Measurements from ENCODE around the gene FRMD8. TPM values are rescaled to one million over a fixed set of nuclear protein-coding genes. Genes with fewer than 3 reads are reported as not detected.

Gene FRMD8
- total and polyA plus RNA-seq, 9 of the 15 experiments (the other 6 are each of a cell fraction or from before 2014, with no cell fraction given), result 4.5 to 54.5 (median 15.8) TPM

DNA sequence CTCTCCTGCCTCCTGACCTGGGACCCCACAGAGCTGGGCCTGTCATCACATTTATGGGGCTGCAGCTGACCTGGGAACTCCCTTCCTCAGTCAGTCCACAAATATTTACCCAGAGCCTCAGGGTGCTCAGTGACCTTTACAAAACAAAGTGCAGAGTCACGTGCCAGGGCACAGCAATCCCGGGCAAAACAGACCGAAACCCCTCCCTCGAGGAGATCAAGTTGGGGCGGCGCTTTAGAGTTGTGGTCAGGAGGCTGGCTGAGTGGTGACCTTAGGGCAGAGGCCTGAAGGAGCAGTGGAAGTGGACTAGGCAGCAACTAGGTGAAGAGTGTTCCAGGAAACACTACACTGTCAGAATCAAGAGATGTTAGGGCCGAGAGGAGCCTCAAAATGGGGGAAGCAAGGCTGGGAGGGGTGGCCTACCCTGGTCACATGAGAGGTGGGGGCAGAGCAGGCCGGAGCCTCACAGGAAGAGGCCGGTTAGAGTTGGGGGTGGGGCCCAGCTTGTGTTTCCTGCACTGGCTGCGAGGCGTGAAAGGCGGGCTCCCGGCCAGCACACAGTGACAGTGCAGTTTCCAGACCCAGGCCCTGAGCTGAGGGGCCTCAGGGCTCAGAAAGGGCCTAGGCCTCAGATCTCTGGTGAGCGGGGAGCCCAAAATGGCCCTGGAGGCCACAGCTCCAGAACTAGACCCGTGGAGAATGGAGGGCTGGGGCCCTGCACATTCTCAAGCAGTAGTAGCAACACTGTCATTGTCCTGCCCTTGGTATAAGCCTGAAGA is 32.4 kb downstream of the FRMD8 start (continued):
- TF ChIP-seq ZBTB5 (IDR thresholded peaks at IDR 0.05), result no peak

- DNase-seq (ENCODE audit: extremely low read depth in 1 of 4, low spot score in 3 of 4) (no peak), FAIRE-seq (no peak), ATAC-seq (no peak)
- Histone ChIP-seq H3K9ac (ENCODE audit: insufficient read depth in 1 of 2, low read depth in 2 of 2, low read length in 2 of 2) (peak overlapping the region; percentile 88 to 98), H3K27me3 (ENCODE audit: control insufficient read depth in 2 of 2, insufficient read depth in 2 of 2, low read length in 2 of 2) (no peaks in the 10 kb centered on the region), H3K4me2 (ENCODE audit: insufficient read depth, low read length) (peak overlapping the region; percentile 91), H3K27ac (ENCODE audit: extremely low read depth, low read depth, low read length) (peak overlapping the region; percentile 98), H3K79me2 (ENCODE audit: control insufficient read depth, insufficient read depth, low read length) (peaks cover 78% of the 10 kb centered on the region), H3K4me1 (replicated peaks in 1 of 2; ENCODE audit: control insufficient read depth in 2 of 2, insufficient read depth in 2 of 2, low read length in 2 of 2) (peaks cover 51 to 75% of the 10 kb centered on the region in 2 experiments), H3K9me1 (ENCODE audit: control insufficient read depth, insufficient read depth, low read length) (no peaks in the 10 kb centered on the region), H3K9me3 (replicated peaks; ENCODE audit: control insufficient read depth, insufficient read depth, low read depth, low read length) (no peaks in the 10 kb centered on the region), H2AFZ (ENCODE audit: low read depth, low read length) (no peak overlapping the region), H3K4me3 (peak overlapping the region; percentile 43), H4K20me1 (replicated peaks; ENCODE audit: control insufficient read depth, insufficient read depth, low read length) (peaks cover 17% of the 10 kb centered on the region), H3K36me3 (ENCODE audit: control insufficient read depth, insufficient read depth, low read length) (peaks cover 17% of the 10 kb centered on the region)
- ChIA-PET POLR2A (interaction anchor here (0.6 to 17.3 kb wide), 16 partner anchors 8 to 542 kb away, joined by 3 to 1349 read pairs (median 6); partner anchors contain the start of genes FRMD8, MALAT1 and SLC25A45), CTCF (ENCODE audit: low intra/inter-chr PET ratio) (no interaction called here)
- in situ Hi-C loops (cut with MboI) (loop anchor here (5.0 kb wide), 1 partner anchor 93 kb away; no protein-coding TSS in a partner anchor), intact Hi-C loops (cut with micrococcal nuclease) (no loop called here)
- no TSS peak for BruUV-seq (replicated peaks)
- 12% methylated on average over 7 of the region's 7 CpGs for WGBS (ENCODE audit: insufficient coverage, low coverage, missing lambda C conversion rate)
- TF ChIP-seq ESRRA (IDR thresholded peaks at IDR 0.05; ENCODE audit: borderline replicate concordance, low read depth) (no peak), GTF2A2 (tag; IDR thresholded peaks at IDR 0.05) (peak; percentile 67; the same call in 1 of the 2 replicates), KAT7 (CRISPR knock-in tag; IDR thresholded peaks at IDR 0.05; ENCODE audit: borderline replicate concordance) (0 out of 2 replicates have a peak, but pooled peaks have one; percentile 68), RBFOX2 (IDR thresholded peaks at IDR 0.05; ENCODE audit: low read depth, low read length) (peak; percentile 2; the same call in 1 of the 2 replicates), MECOM (CRISPR knock-in tag; IDR thresholded peaks at IDR 0.05) (0 out of 2 replicates have a peak, but pooled peaks have one; percentile 27), HLTF (IDR thresholded peaks at IDR 0.05) (no peak), POLR2G (IDR thresholded peaks at IDR 0.05; ENCODE audit: low read depth, low read length) (0 out of 2 replicates have a peak, but pooled peaks have one; percentile 1), DDX20 (tag; IDR thresholded peaks at IDR 0.05; ENCODE audit: low read depth) (0 out of 2 replicates have a peak, but pooled peaks have one; percentile 33), KDM5B (IDR thresholded peaks at IDR 0.05; ENCODE audit: insufficient replicate concordance, low read depth, low read length) (peak; percentile 27), ZNF764 (CRISPR knock-in tag; IDR thresholded peaks at IDR 0.05; ENCODE audit: low read depth) (no peak), MAZ (CRISPR knock-in tag; conservative IDR thresholded peaks at IDR 0.05 in 1 of 2, IDR thresholded peaks at IDR 0.05 in 1 of 2) (no peak), TEAD2 (tag; IDR thresholded peaks at IDR 0.05) (0 out of 2 replicates have a peak, but pooled peaks have one; percentile 12), BRD4 (IDR thresholded peaks at IDR 0.05) (peak; percentile 94; the same call in 1 of the 2 replicates), ZSCAN32 (CRISPR knock-in tag; IDR thresholded peaks at IDR 0.05) (0 out of 2 replicates have a peak, but pooled peaks have one; percentile 12), NFRKB (IDR thresholded peaks at IDR 0.05; ENCODE audit: low read depth) (peak; percentile 95; the same call in 1 of the 2 replicates)
Observed at GRCh38 chr11:65419460-65419771, 33.0 kb downstream of the FRMD8 start.

All from K562 (cell line).